Loucy (cell line): ENCODE data around the gene PUSL1.

Experiments
- CTCF ChIP-seq: fragments of 200-600 bp; sonication (generic); conservative IDR thresholded peaks from 2 replicates; pipeline ENCODE4 v1.5.1; 2014; ENCODE audit warnings: mild to moderate bottlenecking, antibody characterized with exemption, low read length
- EZH2phosphoT487 ChIP-seq: fragments of 200-600 bp; IDR thresholded peaks from 2 replicates; pipeline ENCODE4 v1.6.1; 2018; ENCODE audit warnings: antibody characterized with exemption, mild to moderate bottlenecking, moderate library complexity, borderline replicate concordance

- TF ChIP-seq CTCF (no peak), EZH2phosphoT487 (no peak)
Observed at GRCh38 chr1:1292851-1293250, 15.5 kb upstream of the PUSL1 start.
